ENCODE measurements around the gene OR5C1.

- no peak for TF ChIP-seq POLR2A (IDR thresholded peaks at IDR 0.05)
- no peak for TF ChIP-seq CTCF (IDR thresholded peaks at IDR 0.05)
- no peak for TF ChIP-seq POLR2AphosphoS5 (IDR thresholded peaks at IDR 0.05; ENCODE audit: insufficient read depth in 1 of 2, low read depth in 1 of 2)
Observed at GRCh38 chr9:122822938-122823337, 34.2 kb downstream of the OR5C1 start.
